ENCODE results near the gene KCNA4. TPM values are rescaled to one million over a fixed set of nuclear protein-coding genes. Genes with fewer than 3 reads are reported as not detected.

KCNA4 gene
- 3.9 and 5.5 TPM in 2 replicates for total RNA-seq

GRCh38 chr11:30016588-30017363 is at the start of gene KCNA4:
Gene KCNA4, minus strand, starts transcription at chr11:30017030. Its CDS starts 4,352 bp downstream, at chr11:30012678.

Other genes with a start within 250 kb of the KCNA4 start
- not detected in 2 replicates for gene FSHB, start 214.0 kb upstream of the KCNA4 start, total RNA-seq

Measured in articular chondrocyte of knee joint (primary cell).